ENCODE measurements around the gene EPB41.

EPB41 gene

DNA sequence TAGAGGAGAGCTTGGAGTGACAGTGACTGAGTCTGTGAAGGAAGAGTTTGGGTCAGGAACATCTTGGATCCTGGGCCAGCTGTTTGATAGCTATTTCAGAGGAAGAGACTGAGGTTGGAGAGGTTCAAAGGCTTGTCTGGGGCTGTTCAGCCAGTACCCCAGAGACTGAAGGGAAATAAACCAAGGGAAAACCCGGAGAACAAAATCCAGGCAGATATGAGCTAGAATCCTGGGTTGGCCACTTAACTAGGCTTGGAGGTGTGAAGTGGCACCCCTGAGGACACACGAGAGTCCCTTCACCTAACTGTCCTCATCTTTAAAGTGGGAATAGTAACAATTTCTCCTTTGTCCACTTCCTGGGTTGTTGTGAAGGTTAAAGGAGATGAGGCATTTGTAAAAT, 23.1 kb upstream of the EPB41 start:
- DNase-seq = no peak

- no peak for DNase-seq
These were observed 20.8 kb upstream of the EPB41 start for GRCh38 chr1:28893403-28894102.

DNA sequence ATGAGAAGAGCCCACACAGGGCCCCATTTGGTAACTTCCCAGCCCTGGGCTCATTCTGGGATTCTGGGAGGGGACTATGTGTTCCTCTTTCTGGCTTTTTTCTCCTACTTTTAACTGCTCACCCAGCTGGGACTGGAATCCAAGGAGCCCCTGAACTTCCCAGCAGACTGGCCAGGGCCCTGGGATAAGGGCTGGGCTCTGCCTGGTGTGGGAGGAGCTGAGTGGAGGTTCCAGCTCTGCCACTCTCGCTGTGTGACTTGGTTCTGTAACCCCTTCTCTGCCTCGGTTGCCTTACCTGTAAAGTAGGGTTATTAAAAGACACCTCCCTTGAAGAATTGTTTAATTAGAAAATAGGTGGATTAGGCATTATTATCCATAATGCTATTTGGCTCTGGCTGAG, 19.6 kb upstream of the EPB41 start:
- no peak for DNase-seq

DNA sequence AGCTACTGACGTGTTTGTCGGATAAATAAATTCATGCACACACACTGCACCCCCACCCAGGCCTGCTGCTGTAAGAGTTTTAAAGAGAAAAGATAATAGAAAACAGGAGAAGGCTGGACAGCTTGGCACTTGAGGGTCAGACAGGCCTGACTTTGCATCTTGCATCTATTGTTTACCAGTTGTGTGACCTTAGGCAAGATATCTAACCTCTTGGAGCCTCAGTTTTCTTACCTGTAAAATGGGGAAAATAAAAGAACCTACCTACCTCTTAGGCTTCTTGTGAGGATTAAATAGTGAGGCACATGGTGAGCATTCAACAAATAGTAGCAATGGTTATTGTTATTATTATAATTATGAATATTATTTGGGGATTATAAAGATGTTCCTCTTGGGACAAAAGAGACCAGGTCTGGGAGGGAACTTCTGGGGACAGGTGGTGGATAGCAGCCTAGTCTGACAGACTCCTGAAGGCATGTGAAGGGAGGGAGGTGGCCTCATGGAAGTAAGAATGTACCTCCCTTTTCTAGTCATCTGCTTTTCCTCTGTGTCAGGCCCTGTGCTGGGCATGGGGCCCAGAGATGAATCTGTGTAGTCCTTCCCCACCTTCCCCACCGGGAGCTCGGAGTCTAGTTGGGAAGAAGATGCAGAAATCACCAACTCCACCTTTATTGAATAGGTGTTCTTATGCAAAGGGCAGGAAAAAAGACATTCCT, 18.3 kb upstream of the EPB41 start:
- DNase-seq = no peak

DNA sequence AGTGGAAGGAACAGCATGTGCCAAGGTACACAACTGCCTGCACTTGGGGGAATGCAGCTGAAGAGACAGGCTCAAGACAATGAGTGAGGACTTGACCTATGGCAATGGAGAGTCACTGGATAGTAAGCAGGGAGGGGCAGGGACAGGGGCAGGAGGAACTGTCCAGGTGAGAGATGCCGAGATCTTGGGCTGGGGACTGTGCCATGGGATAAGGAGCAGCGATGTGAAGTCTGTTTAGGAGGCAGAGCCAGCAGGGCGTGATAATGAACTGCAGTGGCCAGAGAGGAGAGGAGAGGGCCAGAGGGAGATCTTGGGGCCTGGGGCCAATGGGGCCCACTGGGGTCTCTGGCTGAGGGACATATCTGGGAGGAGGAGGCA, 17.8 kb upstream of the EPB41 start:
- no peak for DNase-seq

DNA sequence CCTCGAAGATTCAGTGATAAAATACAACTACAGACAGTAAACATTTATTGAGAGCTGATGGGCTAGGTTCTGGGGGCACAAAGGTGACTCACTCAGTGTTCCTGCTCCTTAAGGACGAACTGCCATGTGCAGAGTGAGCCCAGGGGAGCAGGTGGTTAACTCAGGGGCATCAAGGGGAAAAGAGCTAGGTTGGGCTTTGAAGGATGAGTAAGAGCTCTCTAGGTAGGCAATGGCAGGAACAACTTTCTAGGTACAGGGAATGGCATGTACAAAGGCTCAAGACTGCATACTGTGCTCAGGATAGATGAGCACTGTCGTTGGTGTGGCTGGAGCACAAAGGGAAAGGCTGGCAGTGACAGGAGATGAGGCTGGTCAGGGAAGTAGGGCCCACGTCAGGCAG, 16.6 kb upstream of the EPB41 start:
- no peak for DNase-seq

- DNase-seq = no peak
These were observed 15.9 kb upstream of the EPB41 start for GRCh38 chr1:28898405-28898881.

DNA sequence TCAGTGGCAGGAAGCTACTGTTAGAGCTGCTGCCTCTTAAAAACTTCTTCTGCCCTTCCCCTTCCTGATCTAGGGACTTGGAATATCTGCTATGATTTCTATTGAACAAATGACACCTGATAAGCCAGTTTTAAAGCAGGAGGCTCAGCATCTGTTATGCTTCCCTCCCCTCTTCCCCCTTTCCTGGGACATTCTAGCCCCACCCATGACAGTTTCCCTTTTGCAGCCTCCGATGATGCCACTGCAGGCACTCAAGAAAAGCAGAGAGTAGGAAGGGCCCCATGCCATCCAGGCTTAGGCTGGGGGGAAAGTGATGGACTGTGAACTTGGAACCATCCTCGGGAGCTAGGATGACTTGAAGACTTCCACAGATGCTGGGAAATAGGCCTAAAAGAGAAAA, 15.1 kb upstream of the EPB41 start:
- DNase-seq = no peak

- no peak for DNase-seq
These were observed 13.8 kb upstream of the EPB41 start for GRCh38 chr1:28900562-28900961.

DNA sequence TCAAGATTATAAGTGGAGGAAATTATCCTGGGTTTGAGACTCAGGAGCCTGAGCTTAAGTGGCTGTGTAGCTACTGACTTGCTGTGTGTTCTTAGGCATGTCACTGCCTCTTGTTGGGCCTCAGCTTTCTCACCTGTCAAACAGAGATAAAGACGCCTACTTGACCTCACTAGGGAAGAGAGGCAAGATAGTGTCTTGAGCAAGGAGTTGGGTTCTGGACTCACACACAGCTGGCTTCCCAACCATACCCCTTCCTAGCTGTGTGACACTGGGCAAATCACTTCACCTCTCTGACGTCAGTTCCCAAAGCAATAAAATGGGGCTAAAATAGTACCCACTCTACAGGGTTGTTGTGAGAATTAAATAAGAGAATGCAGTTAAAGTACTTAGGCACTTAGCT, 11.6 kb upstream of the EPB41 start:
- DNase-seq = no peak

DNA sequence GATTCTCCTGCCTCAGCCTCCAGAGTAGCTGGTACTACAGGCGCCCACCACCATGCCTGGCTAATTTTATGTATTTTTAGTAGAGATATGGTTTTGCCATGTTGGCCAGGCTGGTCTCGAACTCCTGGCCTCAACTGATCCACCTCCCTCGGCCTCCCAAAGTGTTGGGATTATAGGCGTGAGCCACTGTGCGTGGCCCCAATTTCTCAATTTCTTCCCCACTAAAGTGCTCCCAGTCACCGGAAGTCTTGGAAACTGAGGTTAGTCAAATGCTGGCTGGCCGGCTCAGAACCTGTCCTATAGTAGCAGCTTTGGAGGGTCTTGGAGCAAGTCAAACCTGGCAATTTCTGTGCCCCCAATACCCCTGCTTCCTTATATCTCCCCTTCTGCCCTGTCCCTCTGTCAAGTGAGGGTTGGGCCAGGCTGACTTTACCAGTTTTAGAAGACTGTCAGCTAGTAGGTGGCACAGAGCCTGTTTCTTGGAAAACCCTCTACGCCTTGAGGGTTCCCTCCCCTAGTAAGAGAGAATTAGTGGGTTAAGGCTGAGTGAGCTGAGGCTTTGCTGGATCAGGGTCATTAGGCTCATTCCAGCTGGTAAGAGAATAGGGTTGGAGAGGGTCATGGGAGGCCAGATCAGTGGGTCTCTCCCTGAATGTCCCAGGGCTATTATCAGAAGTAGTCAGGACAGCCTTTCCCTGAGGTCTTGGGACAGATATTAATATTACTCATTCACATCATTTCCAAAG, 8.3 kb upstream of the EPB41 start:
- no peak for DNase-seq

DNA sequence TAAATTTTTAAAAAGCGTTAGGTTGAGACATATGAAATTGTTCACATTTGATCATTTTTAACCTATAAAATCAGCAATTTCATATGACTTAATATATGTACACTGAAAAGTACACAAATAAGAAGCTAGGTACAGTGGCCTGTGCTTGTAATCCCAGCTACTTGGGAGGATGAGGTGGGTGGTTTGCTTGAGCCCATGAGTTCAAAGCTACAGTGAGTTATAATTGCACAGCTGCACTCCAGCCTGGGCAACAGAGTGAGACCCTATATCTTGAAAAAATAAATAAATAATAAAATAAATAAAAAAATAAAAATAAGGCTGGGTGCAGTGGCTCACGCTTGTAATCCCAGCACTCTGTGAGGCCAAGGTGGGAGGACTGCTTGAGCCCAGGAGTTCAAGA, 5.2 kb upstream of the EPB41 start:
- DNase-seq = no peak

DNA sequence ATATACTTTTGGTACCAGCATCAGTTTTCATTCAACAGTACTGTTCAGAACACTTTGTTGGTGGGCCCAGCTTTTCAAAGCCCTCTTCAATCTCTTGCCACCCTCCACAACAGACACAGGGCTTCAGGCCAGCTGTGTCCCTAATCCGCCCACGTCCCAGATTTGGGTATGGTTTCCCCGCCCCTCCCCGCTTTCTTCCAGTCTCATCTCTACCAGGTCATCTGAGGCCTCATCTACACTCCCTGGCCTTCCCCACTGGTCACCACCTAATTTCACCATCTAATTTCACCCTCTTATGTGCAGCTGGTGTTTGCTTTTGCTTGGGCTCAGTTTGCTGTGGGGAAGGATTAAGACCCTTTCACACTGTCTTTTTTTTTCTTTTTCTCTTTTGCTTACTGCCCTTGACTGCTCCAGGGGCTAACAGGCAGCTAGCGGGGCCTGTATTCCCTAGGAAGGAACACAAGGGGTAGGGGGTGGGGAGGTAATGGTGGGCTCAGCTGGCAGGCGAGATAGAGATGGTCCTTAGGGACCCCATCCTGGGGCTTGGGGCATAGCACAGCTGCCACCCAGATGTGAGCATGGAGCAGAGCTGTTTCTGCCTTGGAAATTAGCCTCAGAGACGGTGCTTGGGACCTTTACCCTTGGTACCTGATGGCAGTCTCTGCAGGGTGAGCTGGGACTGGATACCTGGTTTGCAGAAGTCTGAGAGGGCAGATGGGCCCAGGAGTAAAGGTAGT, 3.8 kb upstream of the EPB41 start:
- DNase-seq = no peak

GRCh38 chr1:28913786-28914227, 562 bp upstream of the EPB41 start:
- DNase-seq = no peak

- peak; percentile 66 for DNase-seq
These were observed 894 bp downstream of the EPB41 start for GRCh38 chr1:28915031-28915895.

DNA sequence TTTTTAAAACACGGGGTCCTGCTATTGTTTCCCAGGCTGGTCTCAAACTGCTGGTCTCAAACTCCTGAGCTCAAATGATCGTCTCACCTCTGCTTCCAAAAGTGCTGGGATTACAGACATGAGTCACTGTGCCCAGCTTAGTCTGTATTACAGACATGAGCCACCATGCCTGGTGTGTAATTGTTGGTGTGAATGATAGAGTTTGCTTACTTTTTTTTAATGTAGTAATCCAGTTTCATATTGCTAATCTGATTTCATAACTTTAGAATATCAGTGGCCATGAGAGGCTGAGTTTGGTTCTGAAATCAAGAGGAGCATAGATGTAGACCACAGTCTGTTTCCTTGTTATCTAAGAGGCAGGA, 3.4 kb downstream of the EPB41 start:
- DNase-seq = no peak

- no peak for DNase-seq
These were observed 7.0 kb downstream of the EPB41 start for GRCh38 chr1:28921286-28921869.

DNA sequence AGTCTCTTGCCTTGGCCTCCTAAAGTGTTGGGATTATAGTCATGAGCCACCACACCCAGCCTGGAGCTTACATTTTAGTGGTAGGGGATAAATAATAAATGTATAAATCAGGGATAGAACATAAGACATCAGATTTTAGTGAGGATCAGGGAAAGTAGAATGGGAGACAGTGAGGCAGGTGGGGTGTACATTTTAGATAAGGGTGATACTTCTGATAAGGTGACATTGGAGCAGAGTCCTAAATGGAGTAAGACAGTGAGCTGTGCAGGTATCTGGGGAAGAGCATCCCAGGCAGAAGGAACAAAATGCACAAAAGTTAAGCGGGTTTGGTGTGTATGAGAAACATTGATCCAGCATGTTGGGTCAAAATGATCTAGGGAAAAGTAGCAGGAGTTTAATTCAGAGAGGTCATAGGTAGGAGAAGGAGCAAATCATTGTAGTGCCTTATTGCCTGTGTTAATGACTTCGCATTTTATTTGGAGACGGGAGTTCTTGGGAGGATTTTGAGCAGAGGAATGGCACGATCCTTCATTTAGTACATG, 11.1 kb downstream of the EPB41 start:
- DNase-seq = no peak

- DNase-seq = no peak
These were observed 12.4 kb downstream of the EPB41 start for GRCh38 chr1:28926629-28927265.

DNA sequence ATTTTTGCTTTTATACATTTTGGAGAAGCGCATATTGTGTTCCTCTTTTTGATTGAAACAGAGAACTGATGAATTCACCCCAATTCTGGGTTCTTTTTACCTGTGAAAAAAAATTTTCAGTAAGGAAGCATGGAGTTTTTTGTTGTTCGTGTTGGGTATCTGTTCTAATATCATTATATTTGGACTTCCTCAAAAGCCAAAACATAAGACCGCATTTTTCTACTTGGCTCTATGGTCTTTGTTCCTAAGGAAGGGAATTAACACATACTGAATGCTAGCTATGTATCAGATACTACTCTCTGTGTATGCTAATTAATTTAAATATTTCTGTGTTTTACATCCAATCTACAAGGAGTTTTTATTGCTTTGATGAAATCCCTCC, 12.9 kb downstream of the EPB41 start:
- DNase-seq = no peak

DNA sequence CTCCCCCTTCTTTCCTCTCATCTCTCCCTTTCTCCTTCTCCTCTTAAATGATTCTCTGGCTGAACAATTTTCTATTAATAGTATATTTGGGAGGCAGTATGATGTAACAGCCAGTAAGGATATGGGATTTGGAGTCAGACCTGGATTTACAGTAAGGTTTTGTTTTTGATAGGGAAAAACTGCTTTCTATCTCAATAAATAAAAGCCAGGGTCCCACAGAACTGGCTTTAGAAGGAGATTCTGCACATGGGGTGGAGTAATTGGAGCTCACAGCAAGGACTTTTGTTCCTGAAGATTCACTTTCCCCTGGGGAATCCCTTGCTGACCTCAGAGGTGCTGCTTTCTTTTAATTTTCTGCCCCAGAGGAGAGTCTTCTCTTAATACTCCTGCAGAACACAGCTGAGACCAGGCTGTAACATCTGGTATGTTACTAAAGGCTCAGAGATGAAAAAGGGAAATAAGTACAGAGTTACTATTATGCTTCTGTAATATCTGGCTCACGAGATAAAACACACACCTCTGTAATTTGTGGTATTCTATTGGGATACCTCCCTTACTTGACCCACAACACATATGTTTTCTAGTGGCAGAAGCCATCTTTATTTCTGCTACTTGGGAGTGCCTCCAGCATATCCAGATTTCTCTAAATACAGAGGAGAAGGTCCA, 13.4 kb downstream of the EPB41 start:
- DNase-seq = no peak
